Thoracic aorta (tissue), 2 donors: ENCODE measurements around the gene DOCK3. TPM values are rescaled to one million over a fixed set of nuclear protein-coding genes. Genes with fewer than 3 reads are reported as not detected.

Source experiments
- ATAC-seq: fragments of 150-250 bp; one replicate; pipeline ENCODE4 v1.8.0; 2017; ENCODE audit warnings: low read depth; ENCODE audit not compliant: insufficient number of reproducible peaks, low FRiP score
- DNase-seq: peaks from one replicate; pipeline ENCODE4 v3.0.0-alpha.2; 2020; ENCODE audit warnings: low spot score
- H3K27ac ChIP-seq, 2 donors: fragments of 200-600 bp; sonication (generic); 1 replicate in 1 of 2; 2 replicates in 1 of 2; pipeline ENCODE4 v1.5.1; 2016; ENCODE audit warnings: mild to moderate bottlenecking in 2 of 2, moderate library complexity in 2 of 2
- H3K27me3 ChIP-seq: fragments of 200-600 bp; sonication (generic); replicated peaks from 2 replicates; pipeline ENCODE4 v1.6.0; 2016; ENCODE audit warnings: mild to moderate bottlenecking; ENCODE audit not compliant: insufficient read depth
- H3K36me3 ChIP-seq: fragments of 200-600 bp; sonication (generic); one replicate; pipeline ENCODE4 v1.5.1; 2016
- H3K4me1 ChIP-seq, 2 donors: fragments of 200-600 bp; sonication (generic); 1 replicate in 1 of 2; 2 replicates in 1 of 2; pipeline versions ENCODE4 v1.5.1 to v1.6.0; 2016; ENCODE audit warnings: low read depth in 2 of 2, mild to moderate bottlenecking in 1 of 2; ENCODE audit not compliant: control insufficient read depth in 1 of 2
- H3K4me3 ChIP-seq: fragments of 200-600 bp; sonication (generic); 2 replicates; pipeline ENCODE4 v1.5.1; 2016; ENCODE audit warnings: mild to moderate bottlenecking
- H3K9me3 ChIP-seq: fragments of 200-600 bp; sonication (generic); 2 replicates; pipeline ENCODE4 v1.5.1; 2016
- total RNA-seq, 2 donors: library from RNA; depleted of rRNA; stranded (reverse); fragments of >200 nt; gene quantifications; one replicate each; pipeline versions ENCODE4 v1.1.0 to v1.2.3, GENCODE V29; 2016
- TF ChIP-seq, protein P1 (sequence below): fragments of 200-600 bp; sonication (generic); IDR thresholded peaks from one replicate; pipeline ENCODE4 v1.5.1; 2019; ENCODE audit warnings: antibody characterized with exemption

Gene DOCK3
- total RNA-seq, 2 donors from 2014 or later, result 0.14 to 0.71 TPM

GRCh38 chr3:51396401-51396800 is 721.7 kb downstream of the DOCK3 start:
- Histone ChIP-seq H3K4me3 (no peak overlapping the region), H3K9me3 (no peaks in the 10 kb centered on the region), H3K36me3 (peaks cover 33% of the 10 kb centered on the region), H3K4me1 (peaks cover 25 to 46% of the 10 kb centered on the region in 2 donors), H3K27me3 (no peaks in the 10 kb centered on the region), H3K27ac (no peak overlapping the region)
- TF ChIP-seq, protein P1, sequence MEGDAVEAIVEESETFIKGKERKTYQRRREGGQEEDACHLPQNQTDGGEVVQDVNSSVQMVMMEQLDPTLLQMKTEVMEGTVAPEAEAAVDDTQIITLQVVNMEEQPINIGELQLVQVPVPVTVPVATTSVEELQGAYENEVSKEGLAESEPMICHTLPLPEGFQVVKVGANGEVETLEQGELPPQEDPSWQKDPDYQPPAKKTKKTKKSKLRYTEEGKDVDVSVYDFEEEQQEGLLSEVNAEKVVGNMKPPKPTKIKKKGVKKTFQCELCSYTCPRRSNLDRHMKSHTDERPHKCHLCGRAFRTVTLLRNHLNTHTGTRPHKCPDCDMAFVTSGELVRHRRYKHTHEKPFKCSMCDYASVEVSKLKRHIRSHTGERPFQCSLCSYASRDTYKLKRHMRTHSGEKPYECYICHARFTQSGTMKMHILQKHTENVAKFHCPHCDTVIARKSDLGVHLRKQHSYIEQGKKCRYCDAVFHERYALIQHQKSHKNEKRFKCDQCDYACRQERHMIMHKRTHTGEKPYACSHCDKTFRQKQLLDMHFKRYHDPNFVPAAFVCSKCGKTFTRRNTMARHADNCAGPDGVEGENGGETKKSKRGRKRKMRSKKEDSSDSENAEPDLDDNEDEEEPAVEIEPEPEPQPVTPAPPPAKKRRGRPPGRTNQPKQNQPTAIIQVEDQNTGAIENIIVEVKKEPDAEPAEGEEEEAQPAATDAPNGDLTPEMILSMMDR, result no peak
- ATAC-seq (no peak), DNase-seq (no peak)

DNA sequence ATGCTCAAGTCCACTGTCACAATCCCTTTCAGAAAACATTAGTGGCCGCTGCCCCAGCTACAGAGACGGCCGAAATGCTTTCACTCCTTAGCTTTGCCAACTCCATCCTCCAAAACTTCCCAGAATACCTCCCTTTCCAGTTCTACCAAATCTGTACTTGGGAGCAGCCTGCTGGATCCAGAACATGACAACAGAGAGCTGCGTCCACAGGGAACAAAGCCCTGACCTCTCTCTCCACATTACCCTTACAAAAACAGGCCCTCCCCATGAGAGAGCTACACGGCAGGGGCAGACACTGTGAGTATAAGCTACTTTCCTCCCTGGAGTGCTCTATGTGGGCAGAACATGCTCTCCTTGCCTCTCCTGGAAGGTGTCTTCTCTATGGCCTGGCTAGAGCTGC is 722.7 kb downstream of the DOCK3 start:
- peaks cover 20 to 38% of the 10 kb centered on the region in 2 donors for H3K4me1 ChIP-seq
- peaks cover 33% of the 10 kb centered on the region for H3K36me3 ChIP-seq
- H3K27me3 ChIP-seq, result no peaks in the 10 kb centered on the region
- H3K27ac ChIP-seq, result no peak overlapping the region
- no peak overlapping the region for H3K4me3 ChIP-seq
- DNase-seq (no peak), ATAC-seq (no peak)
- TF ChIP-seq, protein P1, result no peak
- H3K9me3 ChIP-seq, result no peaks in the 10 kb centered on the region

GRCh38 chr3:51398595-51399310 is 724.0 kb downstream of the DOCK3 start:
- Histone ChIP-seq H3K4me1 (peaks cover 8 to 25% of the 10 kb centered on the region in 2 donors), H3K27ac (no peak overlapping the region), H3K9me3 (no peaks in the 10 kb centered on the region), H3K4me3 (no peak overlapping the region), H3K27me3 (no peaks in the 10 kb centered on the region), H3K36me3 (peaks cover 23% of the 10 kb centered on the region)
- TF ChIP-seq, protein P1, result no peak
- DNase-seq (no peak), ATAC-seq (no peak)

GRCh38 chr3:51400166-51400565 is 725.4 kb downstream of the DOCK3 start:
- H3K4me3 ChIP-seq, result no peak overlapping the region
- TF ChIP-seq, protein P1, result no peak
- peaks cover 0 to 11% of the 10 kb centered on the region in 2 donors for H3K4me1 ChIP-seq
- no peaks in the 10 kb centered on the region for H3K27me3 ChIP-seq
- no peaks in the 10 kb centered on the region for H3K9me3 ChIP-seq
- no peak overlapping the region for H3K27ac ChIP-seq
- ATAC-seq (no peak), DNase-seq (no peak)
- peaks cover 17% of the 10 kb centered on the region for H3K36me3 ChIP-seq

DNA sequence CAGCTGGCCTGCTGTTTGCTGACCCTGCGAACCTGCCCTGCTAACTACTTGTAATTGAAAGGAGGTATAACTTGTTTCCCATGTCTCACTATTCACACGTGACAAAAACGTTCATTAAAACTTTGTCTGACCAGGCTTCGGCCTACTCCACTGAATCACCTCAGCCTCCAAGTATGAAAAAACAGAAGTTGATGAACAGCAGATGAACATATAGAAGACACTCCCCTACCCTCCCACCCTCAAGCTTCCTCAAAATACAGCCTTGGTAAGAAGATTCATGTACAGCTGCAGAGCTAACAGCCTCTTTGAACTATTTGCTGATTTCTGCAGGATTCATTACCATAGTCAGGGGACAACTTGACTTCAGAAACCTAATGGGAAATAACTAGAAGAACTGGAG is 727.0 kb downstream of the DOCK3 start:
- DNase-seq (no peak), ATAC-seq (no peak)
- no peak overlapping the region for H3K4me3 ChIP-seq
- H3K36me3 ChIP-seq, result peaks cover 14% of the 10 kb centered on the region
- H3K4me1 ChIP-seq, result peaks cover 0 to 4% of the 10 kb centered on the region in 2 donors
- no peaks in the 10 kb centered on the region for H3K9me3 ChIP-seq
- no peak overlapping the region for H3K27ac ChIP-seq
- TF ChIP-seq, protein P1, result no peak
- H3K27me3 ChIP-seq, result no peaks in the 10 kb centered on the region
